Measurements from ENCODE around the gene NTRK2.

Gene NTRK2

DNA sequence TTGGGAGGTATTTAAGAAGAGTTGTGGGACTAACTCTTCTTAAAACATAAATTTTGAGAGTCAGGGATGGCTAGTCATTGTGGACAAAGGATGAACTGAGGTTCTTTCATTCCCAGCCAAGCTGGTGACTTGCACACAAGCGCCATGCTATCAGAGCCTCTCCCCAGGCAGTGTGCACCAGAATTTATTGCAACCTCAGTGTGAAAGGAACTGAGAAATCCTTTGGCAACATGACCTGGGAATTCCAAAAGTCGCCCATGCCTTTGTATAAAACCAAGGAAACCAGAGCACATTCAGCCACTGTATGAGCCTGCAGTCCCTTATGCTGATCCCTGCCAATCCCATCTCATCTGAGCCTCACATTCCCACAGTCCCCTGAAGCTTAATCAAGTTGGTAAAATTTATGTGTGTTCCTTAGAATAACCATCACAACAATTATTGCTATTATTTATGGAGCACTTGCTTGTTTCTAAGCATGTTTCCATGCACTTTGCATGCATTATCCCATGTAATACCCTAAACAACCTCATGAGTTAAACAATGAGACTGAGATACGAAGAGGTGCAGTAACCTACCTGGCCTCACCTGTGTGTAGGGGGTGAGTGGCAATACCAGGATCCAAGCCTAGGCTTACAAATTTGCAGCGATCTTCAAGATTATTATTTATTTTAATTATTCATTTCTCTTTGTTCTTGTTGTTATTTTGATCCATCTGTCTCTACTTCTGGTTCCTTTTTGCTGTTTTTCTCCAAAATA, 116.4 kb downstream of the NTRK2 start:
- no peak for DNase-seq

DNA sequence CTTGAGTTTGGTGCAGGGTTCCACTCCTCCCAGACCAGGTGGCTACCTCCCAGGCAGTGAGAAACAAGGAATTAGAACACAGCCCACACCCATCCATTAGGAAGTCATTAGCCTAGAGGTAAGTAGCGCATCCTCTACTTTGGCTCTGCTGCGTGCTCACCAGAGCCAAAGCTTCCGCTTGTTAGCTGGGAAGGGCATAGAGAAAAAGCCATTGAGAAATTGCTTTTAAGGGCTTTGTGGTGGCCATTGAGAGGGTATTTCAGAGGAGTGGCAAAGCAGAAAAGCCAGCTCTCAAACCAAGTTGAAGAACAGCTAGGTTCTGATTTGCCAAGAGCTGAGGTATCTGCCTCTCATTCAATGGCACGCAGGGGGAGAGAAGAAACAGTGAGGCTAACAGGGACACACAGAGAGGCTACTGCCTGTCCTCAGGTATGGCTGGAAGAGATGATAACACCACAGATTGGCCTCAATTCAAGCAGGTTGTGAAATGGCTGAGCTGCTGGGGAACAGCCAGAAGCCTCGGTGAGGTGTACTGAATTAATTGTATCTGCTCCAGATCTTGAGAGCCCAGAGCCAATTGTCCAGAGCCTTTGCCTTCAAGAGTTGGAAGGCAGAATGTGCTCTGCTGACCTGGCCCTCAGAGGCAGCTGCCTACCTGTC, 119.4 kb downstream of the NTRK2 start:
- DNase-seq, result no peak

DNA sequence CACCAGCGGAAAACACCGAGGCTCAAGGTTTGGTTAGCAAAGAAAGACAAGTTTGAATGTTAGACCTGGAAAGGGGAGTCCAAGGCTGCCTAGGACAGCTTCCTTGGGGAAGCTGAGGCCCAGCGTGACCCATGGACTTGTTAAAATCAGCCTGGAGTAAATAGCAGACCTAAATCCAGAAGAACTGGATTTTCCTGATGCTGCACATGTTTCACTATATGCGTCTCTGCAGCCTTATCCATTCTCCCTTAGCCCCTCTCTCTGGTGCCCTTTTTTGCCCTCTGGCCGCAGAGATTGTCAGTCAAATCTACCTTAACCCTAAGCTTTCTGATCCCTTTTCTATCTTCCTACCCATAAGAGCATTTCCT, 119.9 kb downstream of the NTRK2 start:
- DNase-seq, result no peak

DNA sequence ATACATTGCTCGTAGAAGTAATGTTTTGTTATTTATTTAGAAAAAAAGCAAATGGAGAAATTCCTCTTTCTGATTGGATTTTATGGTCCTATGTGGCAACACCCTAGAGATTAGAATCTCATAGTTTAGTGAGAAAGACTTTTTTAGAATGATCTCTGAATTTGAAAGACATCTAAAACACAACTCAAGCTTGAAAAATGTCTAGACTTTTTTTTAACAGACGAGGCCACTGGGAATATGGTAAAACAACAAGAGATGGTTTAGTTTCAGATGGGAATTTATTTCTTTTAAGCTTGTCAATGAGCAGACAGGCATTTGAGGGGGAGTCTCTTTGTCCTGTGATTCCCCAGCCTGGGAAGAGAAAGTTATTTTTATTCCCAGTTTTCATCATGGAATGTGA, 122.1 kb downstream of the NTRK2 start:
- no peak for DNase-seq

DNA sequence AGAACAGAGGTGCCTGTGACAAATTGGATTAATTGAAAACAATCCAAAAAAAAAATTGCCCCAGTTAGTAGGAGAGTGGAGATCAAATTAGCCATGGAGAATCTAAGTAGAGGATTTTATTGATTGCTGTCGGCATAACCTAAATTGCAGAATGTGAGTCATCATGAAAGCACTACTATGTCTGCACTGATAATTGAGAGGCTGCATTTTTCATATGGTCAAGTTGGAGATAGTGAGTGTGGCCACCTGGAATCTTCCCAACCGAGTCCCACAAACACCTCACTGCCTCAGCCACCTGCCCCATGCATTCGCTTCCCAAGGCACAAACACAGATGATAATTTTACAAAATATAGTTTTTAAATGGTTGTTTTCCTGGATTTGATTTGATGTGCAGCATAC, 123.7 kb downstream of the NTRK2 start:
- no peak for DNase-seq

DNA sequence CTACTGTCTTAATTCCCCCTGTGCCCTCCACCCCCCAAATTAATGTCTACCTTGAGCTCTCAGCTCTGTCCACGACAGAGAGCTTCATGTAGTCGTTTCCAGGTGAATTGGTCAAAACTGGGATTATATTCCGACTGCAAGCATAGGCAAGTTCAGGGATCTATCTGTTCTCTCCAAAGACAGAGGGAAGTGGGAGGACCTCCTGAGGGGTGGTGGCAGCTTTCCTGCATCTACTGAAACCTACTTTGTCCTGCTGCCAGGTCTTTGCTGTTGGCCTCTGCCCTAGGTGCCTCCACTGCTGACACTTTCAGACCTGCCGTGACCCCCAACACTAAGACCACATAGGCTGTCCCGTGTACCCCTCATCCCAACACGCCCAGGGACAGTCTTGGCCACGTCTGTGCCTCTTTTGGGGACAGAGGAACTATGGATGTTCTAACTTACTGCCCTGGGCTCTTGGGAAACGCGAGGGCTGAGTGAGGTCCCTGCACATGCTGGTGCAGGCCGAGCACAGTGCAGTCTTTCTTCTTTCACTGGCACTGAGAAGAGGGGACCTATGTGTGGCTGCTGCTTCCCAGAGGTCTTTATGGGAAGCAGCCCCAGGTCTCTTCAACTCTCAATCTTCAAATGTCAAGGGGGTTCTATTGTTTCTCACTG, 125.6 kb downstream of the NTRK2 start:
- DNase-seq, result no peak

DNA sequence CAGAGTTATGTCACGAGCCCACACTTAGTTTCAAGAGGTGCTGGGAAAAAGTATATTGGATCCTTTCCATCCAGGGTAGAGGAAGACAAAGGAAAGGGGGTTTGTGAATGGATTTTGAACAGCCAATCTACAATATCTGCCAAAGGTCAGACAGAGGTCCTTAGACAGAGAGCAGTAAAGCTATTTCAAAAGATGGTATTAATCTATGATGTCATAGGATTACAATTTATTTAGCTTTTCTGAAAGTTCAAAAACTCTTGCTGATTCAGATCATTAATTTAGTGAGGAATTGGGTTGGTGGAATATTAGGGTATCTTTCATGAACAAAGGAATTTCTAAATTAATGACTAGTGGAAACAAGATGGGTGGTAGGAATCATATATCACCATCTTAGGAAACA, 126.9 kb downstream of the NTRK2 start:
- DNase-seq, result no peak

DNA sequence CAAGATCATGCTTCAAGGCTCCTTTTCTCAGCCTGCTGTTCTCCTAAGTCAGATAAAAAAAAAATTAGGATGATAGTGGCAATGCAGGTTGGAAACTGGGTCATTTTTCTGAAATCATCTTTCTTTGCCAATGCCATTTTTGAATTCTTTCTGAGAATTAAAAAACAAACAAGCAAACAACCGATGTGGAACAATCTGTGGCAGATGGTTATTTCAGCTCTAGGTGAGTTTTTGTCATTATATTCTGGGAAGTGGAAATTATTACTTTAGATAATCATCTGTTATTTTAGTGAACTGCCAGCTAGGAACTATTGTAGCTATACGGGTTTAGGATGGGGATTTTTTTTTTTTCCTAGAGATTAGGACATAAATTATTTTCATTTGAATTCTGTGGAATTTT, 129.7 kb downstream of the NTRK2 start:
- DNase-seq, result no peak

DNA sequence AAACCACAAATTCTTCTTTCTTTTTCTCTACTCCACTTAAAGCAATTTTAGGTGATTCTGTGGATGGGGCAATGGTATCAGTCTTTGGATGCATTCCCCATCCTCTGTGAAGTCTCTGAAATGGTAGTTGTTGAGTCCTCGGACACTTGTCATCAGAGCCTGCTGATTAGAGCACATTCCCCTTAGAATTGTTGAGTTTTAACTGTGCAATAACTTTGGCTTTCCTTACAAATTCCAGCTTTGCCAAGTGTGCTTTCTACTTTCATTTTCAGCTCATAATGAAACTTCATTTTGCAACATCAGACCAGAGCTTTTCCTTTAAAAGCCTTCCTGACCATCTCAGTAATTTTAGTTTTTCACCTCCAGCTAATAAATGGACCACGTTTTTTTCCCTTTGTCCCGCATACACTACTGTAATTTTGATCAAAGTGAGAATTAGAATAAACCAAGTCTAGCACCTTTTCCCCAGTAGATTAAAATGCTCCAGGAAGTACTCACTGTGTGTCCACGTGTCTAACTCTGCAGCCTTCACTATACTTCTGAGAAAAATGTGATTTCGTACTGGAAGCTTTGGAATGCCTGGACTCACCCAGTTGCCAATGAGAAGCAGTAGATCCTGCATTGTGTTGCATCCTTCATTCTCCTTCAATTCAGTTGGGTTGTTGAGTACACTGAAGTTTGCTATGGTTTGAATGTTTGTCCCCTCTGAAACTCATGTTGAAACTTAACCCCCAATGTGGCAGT, 135.6 kb downstream of the NTRK2 start:
- no peak for DNase-seq

DNA sequence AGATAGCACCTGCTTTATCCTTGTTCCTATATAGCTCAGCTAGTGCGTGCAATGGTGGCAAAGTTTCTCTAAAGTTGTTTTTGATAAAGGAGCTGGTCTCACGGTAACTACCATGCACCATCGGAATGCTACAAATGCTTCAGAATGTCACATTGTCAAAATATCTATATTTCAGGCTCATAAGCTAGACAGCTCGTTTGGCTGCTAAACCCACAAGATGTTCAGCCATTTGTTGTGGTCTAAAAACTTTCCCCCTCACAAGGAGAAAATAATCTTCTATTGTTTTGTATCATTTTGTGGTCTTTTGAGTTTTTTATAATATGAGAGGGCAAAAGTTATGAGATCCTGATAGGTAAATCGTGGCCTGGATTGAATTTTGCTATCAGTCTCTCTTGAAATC, 137.9 kb downstream of the NTRK2 start:
- DNase-seq, result no peak

DNA sequence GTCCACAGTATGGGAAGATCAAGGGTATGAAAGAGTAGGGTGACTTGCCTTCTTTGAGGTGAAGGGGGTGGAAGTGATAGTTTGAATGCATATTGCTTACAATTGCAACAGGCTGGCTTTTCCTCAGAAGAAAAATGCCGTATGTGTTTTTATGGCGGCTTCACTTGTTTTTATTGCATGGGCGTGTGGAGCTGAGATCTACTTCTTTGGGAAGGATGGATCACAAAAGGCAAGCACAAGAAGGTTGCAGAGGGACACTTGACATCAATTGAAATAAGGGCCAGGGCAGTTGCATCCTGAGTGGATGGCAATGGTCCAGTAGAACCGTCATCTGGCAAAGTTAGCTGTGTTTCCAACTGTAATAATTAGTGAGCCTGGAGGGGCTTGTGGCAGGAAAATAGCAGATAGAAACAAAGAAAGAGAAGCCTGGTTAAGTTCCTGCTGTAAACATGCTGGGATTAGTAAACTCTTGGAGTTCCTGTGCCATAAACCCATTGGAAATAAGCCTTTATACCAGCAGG, 138.4 kb downstream of the NTRK2 start:
- DNase-seq, result no peak

DNA sequence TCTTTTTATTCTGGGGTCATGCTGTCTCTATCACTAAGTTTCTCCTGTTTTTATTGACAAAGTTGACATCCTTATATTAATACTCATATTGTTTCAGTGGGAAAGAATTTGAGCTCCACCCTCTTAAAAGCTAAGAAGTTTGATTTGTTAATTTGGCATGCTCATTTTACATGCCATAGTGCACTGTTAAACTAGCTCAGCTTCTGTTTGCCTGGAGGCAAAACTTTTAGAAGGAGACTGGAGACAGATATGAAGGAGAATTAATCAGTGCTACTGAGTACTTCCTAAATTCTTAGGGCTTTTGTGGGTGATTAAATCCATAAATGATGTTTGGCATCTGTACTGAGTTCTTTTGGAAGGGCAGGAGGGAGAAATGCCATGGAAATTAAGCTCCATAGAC, 138.9 kb downstream of the NTRK2 start:
- DNase-seq, result no peak

DNA sequence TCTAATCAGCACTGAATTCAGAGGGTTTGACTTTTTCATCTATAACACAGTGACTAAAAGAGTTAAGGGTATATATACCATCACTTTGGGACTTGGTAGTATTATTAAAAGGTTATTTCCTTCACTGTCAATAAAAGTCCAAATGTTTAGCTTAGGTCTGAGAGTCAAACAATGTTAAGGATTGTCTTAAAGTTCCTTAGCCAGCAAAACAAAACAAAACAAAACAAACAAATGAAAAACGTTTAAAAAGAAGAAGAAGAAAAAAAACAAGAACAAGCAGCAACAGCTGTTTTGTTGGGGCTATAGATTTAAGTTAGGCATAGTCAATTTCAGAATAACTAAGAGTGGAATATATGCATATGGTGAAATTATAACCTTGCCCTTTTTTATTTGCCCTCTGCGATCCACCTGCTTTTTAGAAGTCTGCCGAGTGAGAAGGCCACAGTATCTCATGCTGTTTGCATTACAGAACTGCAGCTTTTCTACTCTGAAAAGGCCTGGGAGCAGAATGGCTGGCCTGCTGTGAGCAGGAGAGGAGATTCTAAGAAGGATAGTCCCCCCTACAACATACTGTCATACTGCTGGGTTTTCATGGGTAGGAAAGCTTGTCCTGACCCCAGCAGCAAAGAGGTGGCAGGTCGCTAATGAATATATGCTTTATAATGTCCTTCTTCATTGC, 141.7 kb downstream of the NTRK2 start:
- no peak for DNase-seq

DNA sequence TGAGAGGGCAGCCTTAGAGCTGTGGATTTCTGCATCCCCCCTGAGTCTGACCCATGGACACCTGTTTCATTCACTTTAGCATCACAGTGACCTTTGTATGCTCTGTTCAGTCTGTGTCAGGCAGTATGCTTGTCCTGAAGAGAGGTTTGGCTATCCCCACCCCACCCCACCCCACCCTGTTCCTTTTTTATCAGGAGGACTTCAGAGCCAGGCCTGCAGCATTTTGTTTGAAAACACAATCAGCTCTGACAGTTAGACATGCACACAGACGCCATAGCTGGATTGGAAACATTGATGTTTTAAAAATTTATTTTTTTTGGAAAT, 142.2 kb downstream of the NTRK2 start:
- DNase-seq, result no peak

DNA sequence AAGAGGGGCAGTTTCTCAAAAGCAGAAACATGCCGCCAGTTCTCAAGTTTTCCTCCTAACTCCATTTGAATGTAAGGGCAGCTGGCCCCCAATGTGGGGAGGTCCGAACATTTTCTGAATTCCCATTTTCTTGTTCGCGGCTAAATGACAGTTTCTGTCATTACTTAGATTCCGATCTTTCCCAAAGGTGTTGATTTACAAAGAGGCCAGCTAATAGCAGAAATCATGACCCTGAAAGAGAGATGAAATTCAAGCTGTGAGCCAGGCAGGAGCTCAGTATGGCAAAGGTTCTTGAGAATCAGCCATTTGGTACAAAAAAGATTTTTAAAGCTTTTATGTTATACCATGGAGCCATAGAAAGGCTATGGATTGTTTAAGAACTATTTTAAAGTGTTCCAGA, 142.8 kb downstream of the NTRK2 start:
- no peak for DNase-seq

DNA sequence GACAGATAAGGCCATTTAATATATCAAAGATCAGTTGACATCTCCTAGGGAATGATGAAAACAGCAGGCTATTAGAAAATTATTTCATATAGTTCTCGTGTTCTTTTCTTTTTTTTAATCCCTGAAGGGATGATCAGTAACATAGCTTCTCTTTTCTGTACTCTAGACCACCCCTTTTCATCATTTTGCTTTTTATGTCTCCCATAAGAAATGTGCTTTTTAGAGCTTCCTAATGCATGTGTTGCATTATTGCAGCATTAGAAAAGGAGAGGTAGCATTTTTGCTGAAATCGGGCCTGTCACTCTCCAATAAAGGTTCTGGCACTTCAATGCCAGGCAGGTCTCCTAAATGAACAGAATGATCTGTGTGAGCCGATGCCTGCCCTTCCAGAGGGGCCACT, 143.3 kb downstream of the NTRK2 start:
- DNase-seq, result no peak

DNA sequence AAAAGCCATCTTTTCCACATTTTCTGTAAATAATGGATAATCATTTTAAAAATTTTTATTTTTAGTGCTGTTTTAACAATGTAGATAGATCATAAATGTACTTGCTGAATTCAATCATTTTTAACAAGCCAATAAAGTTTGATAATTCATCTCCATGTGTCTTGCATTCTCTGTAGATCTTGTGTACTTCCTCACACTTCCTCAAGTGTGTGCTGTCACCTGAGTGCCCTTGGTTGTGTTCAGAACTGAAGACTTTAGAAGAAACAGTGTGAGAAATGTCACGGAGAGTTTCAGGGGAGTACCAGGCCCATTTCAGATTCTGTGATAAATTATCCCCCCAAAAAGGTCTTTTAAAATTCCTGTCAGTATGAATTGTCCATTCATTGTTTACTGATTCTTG, 146.0 kb downstream of the NTRK2 start:
- DNase-seq, result no peak

DNA sequence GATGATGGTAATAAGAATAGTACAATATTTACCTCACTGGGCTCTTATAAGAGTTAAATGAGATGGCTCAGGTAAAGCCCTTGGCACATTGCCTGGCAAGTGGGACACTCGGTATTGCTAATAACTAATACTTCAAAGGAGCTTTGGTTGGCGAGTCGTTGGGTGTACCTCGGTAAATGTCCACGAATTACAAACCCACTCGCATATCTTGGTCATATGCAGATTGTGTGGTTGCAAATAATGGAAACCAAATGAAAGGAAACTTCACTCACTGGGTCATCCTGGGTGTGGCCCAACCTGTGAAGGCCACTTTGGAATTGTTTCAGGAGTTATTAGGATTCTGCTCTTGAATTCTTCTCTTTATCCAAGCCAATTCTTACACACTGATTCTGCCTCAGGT, 147.5 kb downstream of the NTRK2 start:
- no peak for DNase-seq

DNA sequence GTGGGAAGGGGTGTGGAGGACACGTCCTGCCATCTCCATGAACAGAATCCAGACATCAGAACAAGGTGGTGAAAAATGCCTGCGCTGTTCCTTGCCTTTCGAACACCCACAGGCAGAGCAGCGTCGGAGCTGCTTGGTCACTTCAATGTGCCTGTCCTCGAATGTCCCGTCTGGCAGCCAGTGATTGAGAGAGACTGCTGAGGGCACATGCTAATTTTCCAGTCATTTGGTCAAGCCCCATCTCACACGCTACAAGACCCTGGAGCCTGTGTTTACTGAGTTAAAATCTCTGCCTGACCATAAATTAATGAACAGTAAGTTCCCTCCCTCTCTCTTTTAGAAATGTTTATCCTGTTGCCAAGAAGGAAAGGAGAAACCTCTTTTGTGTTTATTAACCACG, 149.3 kb downstream of the NTRK2 start:
- DNase-seq, result no peak

DNA sequence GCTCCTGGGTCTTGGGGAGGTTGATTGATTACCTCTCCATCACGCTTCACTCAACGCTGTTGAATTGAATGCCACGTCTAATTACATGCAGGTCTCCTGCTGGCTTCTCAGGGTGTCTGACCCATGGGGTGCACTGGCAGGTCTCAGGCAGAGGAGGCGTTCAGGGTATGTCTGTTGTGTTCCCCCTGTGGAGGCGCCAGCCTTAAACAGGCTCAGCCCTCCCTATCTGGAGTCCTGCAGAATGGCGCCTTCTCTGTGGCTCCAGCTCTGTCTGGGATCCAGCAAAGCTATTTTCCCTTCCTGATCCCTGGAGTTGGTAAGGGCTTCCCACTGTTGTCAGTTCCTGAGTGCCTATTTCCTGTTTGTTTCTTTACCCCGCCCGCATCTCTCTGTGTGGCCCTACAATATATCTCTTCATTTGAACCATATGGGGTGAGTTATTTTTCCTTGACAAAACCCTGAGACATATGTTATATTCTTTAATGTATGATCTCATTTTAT, 150.0 kb downstream of the NTRK2 start:
- DNase-seq, result no peak

DNA sequence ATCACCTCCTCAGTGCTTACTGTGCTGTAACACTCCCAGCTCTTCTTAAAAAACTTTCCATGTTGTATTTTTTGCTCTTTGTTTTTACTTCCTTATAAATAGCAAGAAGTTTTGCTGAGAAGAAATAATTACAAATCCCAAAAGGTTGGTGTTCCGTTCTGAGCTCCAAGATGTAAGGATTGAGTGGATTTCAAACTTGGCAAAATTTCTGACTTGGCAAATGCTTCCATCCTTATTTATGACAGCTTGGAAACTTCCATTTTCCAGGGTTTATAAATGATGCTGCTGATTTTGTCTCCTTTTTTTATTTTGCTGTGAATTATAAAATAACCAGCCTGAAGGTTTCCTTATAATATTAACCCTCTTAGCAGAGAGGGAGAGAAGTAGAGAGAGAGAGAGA, 151.9 kb downstream of the NTRK2 start:
- no peak for DNase-seq

DNA sequence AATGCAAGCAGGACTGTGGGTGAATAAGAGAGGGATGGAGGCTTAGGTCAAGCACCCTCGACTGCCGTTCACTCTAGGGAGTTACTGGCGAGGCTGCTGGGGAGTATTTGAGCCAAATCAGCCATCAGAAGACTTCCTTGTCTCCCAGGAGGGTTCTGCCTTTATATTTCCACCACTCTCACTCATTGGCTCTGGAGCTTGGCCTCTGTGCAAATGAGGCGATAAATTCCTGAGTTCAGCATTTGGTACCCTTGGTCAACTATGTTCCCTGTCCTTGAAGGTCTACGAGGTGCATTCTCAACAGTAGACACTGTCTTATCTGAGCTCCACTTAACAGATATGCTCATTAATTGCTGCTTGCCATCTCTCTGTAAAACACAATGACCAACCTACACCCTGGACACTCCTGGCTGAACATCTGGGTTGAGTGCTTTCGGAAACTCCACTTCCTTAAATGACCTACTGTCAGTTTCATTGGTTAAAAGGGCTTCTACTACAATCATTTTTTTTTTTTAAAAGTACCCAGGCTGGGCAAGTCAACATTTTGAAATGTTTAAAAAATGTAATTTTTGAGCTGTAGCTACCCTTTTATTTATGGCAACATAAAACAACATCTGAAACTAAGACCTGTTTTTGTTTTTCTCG, 153.2 kb downstream of the NTRK2 start:
- no peak for DNase-seq
